A673 (cell line): ENCODE results near the gene SUMO3. TPM values are rescaled to one million over a fixed set of nuclear protein-coding genes. Genes with fewer than 3 reads are reported as not detected.

Experiments used
- BruUV-seq: library from RNA; stranded (reverse); fragments of 400-500 nt; replicated peaks from 2 replicates; lab custom pipeline; 2021; lab: Mats Ljungman, UMichigan
- CTCF ChIA-PET: fragments of 300-600 bp; sonication (Branson Sonifier 250); formaldehyde crosslinking; loops from one replicate; lab custom pipeline; 2022; ENCODE audit warnings: antibody characterized with exemption; lab: Charles Lee
- POLR2A ChIA-PET: fragments of 300-600 bp; sonication (Branson Sonifier 250); formaldehyde crosslinking; loops from one replicate; lab custom pipeline; 2022; ENCODE audit warnings: antibody characterized with exemption; ENCODE audit not compliant: low non-redundant PET; lab: Charles Lee
- DNase-seq: peaks from one replicate; pipeline ENCODE4 v3.0.0-alpha.2; 2015; ENCODE audit warnings: low spot score
- H3K27ac ChIP-seq: fragments of 200-600 bp; sonication (generic); 2 replicates; pipeline ENCODE4 v1.5.1; 2016; ENCODE audit warnings: mixed run types, low read depth, mild to moderate bottlenecking, mixed read lengths, antibody characterized with exemption, low read length; ENCODE audit not compliant: poor library complexity, severe bottlenecking
- H3K27me3 ChIP-seq: fragments of 200-600 bp; sonication (generic); replicated peaks from 2 replicates; pipeline ENCODE4 v1.6.1; 2017; ENCODE audit warnings: mixed run types, low read depth, mild to moderate bottlenecking, mixed read lengths, antibody characterized with exemption, low read length; ENCODE audit not compliant: insufficient read depth, poor library complexity
- H3K36me3 ChIP-seq: fragments of 200-600 bp; sonication (generic); 2 replicates; pipeline ENCODE4 v1.6.1; 2016; ENCODE audit warnings: mixed run types, mild to moderate bottlenecking, mixed read lengths, antibody characterized with exemption, low read length; ENCODE audit not compliant: insufficient read depth, poor library complexity, severe bottlenecking
- H3K4me1 ChIP-seq: fragments of 200-600 bp; sonication (generic); 2 replicates; pipeline ENCODE4 v1.6.1; 2017; ENCODE audit warnings: mixed run types, mild to moderate bottlenecking, mixed read lengths, antibody characterized with exemption, low read length; ENCODE audit not compliant: insufficient read depth, poor library complexity, severe bottlenecking
- H3K4me3 ChIP-seq: fragments of 200-600 bp; sonication (generic); 2 replicates; pipeline ENCODE4 v1.5.1; 2016; ENCODE audit warnings: low read depth, mixed run types, mild to moderate bottlenecking, mixed read lengths, low read length; ENCODE audit not compliant: poor library complexity, severe bottlenecking
- H3K9me3 ChIP-seq: fragments of 200-600 bp; sonication (generic); 2 replicates; pipeline ENCODE4 v1.6.1; 2016; ENCODE audit warnings: mixed run types, low read depth, mild to moderate bottlenecking, mixed read lengths, antibody characterized with exemption, low read length; ENCODE audit not compliant: poor library complexity, severe bottlenecking
- EZH2 ChIP-seq: fragments of 200-600 bp; sonication (generic); IDR thresholded peaks from 2 replicates; pipeline ENCODE4 v1.6.1; 2017; ENCODE audit warnings: borderline replicate concordance, low read depth, mild to moderate bottlenecking, mixed read lengths, antibody characterized with exemption, low read length; ENCODE audit not compliant: poor library complexity, severe bottlenecking
- intact Hi-C: fragments of 100-400 bp; cut with micrococcal nuclease; formaldehyde crosslinking; loops from one replicate; pipeline ENCODE4 v1.10.0; 2022; ENCODE audit not compliant: unreplicated experiment
- total RNA-seq: library from RNA; stranded (reverse); gene quantifications from 2 replicates; pipeline ENCODE4 v1.2.3, GENCODE V29; 2021
- TF ChIP-seq, protein P1 (sequence below): fragments of 300-800, 200-600 bp; sonication (generic); conservative IDR thresholded peaks from 2 replicates; pipeline ENCODE4 v1.5.1; 2017; ENCODE audit warnings: low read depth, mild to moderate bottlenecking, antibody characterized with exemption, low read length, moderate library complexity, mixed read lengths

Gene SUMO3
- total RNA-seq, 1 experiment from 2014 or later: 132 TPM

GRCh38 chr21:44835647-44835973, 17.7 kb upstream of the SUMO3 start:
- Histone ChIP-seq H3K9me3 (no peaks in the 10 kb centered on the region), H3K27ac (no peak overlapping the region), H3K36me3 (no peaks in the 10 kb centered on the region), H3K4me3 (no peak overlapping the region), H3K27me3 (no peaks in the 10 kb centered on the region), H3K4me1 (no peaks in the 10 kb centered on the region)
- BruUV-seq: no TSS peak
- CTCF ChIA-PET: no interaction called here
- DNase-seq: no peak
- intact Hi-C loops: no loop called here
- POLR2A ChIA-PET: no interaction called here
- TF ChIP-seq EZH2: no peak
- TF ChIP-seq, protein P1, sequence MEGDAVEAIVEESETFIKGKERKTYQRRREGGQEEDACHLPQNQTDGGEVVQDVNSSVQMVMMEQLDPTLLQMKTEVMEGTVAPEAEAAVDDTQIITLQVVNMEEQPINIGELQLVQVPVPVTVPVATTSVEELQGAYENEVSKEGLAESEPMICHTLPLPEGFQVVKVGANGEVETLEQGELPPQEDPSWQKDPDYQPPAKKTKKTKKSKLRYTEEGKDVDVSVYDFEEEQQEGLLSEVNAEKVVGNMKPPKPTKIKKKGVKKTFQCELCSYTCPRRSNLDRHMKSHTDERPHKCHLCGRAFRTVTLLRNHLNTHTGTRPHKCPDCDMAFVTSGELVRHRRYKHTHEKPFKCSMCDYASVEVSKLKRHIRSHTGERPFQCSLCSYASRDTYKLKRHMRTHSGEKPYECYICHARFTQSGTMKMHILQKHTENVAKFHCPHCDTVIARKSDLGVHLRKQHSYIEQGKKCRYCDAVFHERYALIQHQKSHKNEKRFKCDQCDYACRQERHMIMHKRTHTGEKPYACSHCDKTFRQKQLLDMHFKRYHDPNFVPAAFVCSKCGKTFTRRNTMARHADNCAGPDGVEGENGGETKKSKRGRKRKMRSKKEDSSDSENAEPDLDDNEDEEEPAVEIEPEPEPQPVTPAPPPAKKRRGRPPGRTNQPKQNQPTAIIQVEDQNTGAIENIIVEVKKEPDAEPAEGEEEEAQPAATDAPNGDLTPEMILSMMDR: no peak

DNA sequence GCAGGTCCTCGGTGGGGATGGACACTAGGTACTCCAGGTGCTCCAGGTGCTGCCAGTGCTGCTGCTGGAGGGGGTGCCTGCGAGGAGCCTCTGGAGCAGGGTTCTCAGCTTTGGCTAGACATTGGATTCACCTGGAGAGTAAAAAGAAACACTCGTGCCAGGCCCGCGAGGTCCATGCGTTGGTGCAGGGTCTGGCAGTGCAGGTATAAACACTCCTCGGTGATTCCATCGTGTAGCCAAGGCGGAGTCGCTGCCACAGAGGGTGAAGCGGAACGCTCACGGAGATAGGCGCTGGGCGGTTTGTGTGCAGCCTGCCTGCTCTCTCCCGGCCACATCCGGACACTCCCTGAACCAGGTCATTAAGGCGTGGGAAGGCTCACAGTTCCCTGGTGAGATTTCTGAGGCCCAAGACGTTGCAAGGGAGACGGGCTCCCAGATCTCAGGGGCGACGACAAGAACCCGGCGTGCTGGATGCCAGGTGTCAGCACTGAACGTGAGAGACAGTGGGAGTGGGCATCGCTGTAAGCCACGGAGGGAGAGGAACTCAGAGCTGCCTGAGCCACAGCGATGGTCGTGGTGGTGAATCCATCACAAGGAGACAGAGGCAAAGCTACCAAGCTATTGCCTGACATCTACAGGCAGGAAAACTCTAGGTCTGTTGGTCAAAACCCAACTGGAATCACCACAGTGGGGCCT, 17.2 kb upstream of the SUMO3 start:
- ChIA-PET CTCF (no interaction called here), POLR2A (no interaction called here)
- TF ChIP-seq, protein P1: no peak
- no peak for TF ChIP-seq EZH2
- DNase-seq: no peak
- H3K36me3 ChIP-seq: no peaks in the 10 kb centered on the region
- no peak overlapping the region for H3K27ac ChIP-seq
- intact Hi-C loops: no loop called here
- no peak overlapping the region for H3K4me3 ChIP-seq
- H3K27me3 ChIP-seq: no peaks in the 10 kb centered on the region
- no TSS peak for BruUV-seq
- no peaks in the 10 kb centered on the region for H3K9me3 ChIP-seq
- no peaks in the 10 kb centered on the region for H3K4me1 ChIP-seq

DNA sequence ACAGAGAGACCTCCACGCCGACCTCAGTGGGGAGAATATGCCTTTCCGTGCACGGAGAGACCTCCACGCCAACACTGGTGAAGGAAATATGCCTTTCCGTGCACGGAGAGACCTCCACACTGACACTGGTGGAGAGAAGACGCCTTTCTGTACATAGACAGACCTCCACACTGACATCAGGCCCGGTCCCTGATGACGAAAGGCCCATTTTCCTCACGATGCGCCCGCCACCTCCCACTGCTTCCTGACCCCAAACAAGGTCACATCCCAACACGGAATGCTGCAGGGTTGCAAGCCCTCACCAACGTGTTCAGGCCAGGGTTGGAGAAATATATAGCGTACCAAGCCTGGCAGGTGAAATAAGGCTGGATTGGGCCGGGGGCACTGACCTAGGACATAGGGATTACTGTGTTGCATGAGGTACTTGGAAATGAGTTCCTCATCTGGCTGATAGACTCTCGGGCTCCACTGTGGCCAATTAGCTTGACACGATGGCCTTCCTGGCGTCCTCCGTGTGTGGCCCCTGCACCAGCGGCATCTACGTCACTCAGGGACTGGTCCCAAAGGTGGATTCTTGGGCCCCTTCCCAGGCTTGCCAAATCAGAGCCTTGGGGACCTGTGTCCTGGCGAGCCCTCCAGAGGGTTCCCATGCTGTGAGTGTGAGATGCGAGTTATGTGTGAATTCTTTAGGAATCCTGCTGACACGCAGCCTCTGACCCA, 16.5 kb upstream of the SUMO3 start:
- CTCF ChIA-PET: no interaction called here
- Histone ChIP-seq H3K9me3 (peaks cover 2% of the 10 kb centered on the region), H3K4me1 (no peaks in the 10 kb centered on the region), H3K27ac (no peak overlapping the region), H3K36me3 (no peaks in the 10 kb centered on the region), H3K27me3 (no peaks in the 10 kb centered on the region), H3K4me3 (no peak overlapping the region)
- DNase-seq: no peak
- POLR2A ChIA-PET: no interaction called here
- no TSS peak for BruUV-seq
- TF ChIP-seq, protein P1: no peak
- no peak for TF ChIP-seq EZH2
- intact Hi-C loops: no loop called here
